ENCODE measurements around the gene SLC4A9.

DNA sequence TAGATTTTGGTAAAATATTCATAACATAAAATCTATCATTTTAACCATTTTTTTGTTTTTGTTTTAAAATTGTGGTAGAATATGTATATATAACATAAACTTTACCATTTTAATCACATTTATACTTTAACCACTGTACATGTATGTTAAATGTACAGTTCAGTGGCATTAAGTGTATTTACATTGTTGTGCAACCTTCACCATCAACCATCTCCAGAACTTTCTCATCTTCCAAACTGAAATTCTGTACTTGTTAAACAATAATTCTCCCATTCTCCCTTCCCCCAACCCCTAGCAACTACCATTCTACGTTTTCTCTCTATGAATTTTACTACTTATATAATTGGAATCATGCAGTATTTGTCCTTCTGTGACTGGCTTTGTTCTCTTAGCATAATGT, 53.2 kb downstream of the SLC4A9 start:
- TF ChIP-seq, protein P1, sequence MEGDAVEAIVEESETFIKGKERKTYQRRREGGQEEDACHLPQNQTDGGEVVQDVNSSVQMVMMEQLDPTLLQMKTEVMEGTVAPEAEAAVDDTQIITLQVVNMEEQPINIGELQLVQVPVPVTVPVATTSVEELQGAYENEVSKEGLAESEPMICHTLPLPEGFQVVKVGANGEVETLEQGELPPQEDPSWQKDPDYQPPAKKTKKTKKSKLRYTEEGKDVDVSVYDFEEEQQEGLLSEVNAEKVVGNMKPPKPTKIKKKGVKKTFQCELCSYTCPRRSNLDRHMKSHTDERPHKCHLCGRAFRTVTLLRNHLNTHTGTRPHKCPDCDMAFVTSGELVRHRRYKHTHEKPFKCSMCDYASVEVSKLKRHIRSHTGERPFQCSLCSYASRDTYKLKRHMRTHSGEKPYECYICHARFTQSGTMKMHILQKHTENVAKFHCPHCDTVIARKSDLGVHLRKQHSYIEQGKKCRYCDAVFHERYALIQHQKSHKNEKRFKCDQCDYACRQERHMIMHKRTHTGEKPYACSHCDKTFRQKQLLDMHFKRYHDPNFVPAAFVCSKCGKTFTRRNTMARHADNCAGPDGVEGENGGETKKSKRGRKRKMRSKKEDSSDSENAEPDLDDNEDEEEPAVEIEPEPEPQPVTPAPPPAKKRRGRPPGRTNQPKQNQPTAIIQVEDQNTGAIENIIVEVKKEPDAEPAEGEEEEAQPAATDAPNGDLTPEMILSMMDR (IDR thresholded peaks at IDR 0.05), result no peak
- TF ChIP-seq POLR2AphosphoS5 (IDR thresholded peaks at IDR 0.05) (no peak), POLR2A (IDR thresholded peaks at IDR 0.05) (no peak)

Data from prostate gland (tissue), 2 donors.